SK-N-SH treated with all-trans-retinoic acid at 6 μM for 48 hours (cell line): ENCODE measurements around the gene CYB561.

ENCODE experiments used
- ATAC-seq: fragments of 200-7000 bp; cut with Tn5 transposase; 3 replicates; pipeline ENCODE4 v1.9.1; 2020; ENCODE audit warnings: mild to moderate bottlenecking, moderate library complexity
- ARNTL ChIP-seq: fragments of 450-650 bp; formaldehyde crosslinking; IDR thresholded peaks from 2 replicates; pipeline ENCODE4 v1.5.0; 2020; ENCODE audit warnings: low read depth, mild to moderate bottlenecking, moderate library complexity, borderline replicate concordance
- CSDC2 ChIP-seq: fragments of 250-450 bp; sonication (Bioruptor Pico); IDR thresholded peaks from 2 replicates; pipeline ENCODE4 v1.5.0; 2020; ENCODE audit warnings: mild to moderate bottlenecking, moderate library complexity
- ESRRG ChIP-seq: fragments of 250-450 bp; sonication (Bioruptor Pico); IDR thresholded peaks from 2 replicates; pipeline ENCODE4 v1.6.1; 2021; ENCODE audit warnings: mild to moderate bottlenecking
- GLIS3 ChIP-seq: fragments of 250-450 bp; sonication (Bioruptor Pico); IDR thresholded peaks from 2 replicates; pipeline ENCODE4 v1.5.0; 2020; ENCODE audit warnings: mild to moderate bottlenecking, moderate library complexity
- ISL1 ChIP-seq: fragments of 250-450 bp; sonication (Bioruptor Pico); IDR thresholded peaks from 2 replicates; pipeline ENCODE4 v2.1.2; 2022; ENCODE audit warnings: mild to moderate bottlenecking, moderate library complexity
- OSR1 ChIP-seq: fragments of 250-450 bp; sonication (Bioruptor Pico); IDR thresholded peaks from 2 replicates; pipeline ENCODE4 v1.8.0; 2022; ENCODE audit warnings: moderate library complexity, mild to moderate bottlenecking, inconsistent platforms
- RARB ChIP-seq: fragments of 250-450 bp; sonication (Bioruptor Pico); IDR thresholded peaks from 2 replicates; pipeline ENCODE4 v1.8.0; 2021; ENCODE audit warnings: mild to moderate bottlenecking, moderate library complexity
- TCF4 ChIP-seq: fragments of 250-450 bp; sonication (Bioruptor Pico); IDR thresholded peaks from 2 replicates; pipeline ENCODE4 v1.8.0; 2021; ENCODE audit warnings: mild to moderate bottlenecking, moderate library complexity, borderline replicate concordance
- TOX ChIP-seq: fragments of 250-450 bp; sonication (Bioruptor Pico); IDR thresholded peaks from 2 replicates; pipeline ENCODE4 v1.8.0; 2021; ENCODE audit warnings: mild to moderate bottlenecking, moderate library complexity, borderline replicate concordance
- ZC3H10 ChIP-seq: fragments of 250-450 bp; sonication (Bioruptor Pico); IDR thresholded peaks from 2 replicates; pipeline ENCODE4 v1.5.1; 2021; ENCODE audit warnings: mild to moderate bottlenecking, moderate library complexity
- ZFP3 ChIP-seq: fragments of 250-450 bp; sonication (Bioruptor Pico); IDR thresholded peaks from 2 replicates; pipeline ENCODE4 v1.5.0; 2020; ENCODE audit warnings: mild to moderate bottlenecking, moderate library complexity
- ZFP30 ChIP-seq: fragments of 450-650 bp; formaldehyde crosslinking; IDR thresholded peaks from 2 replicates; pipeline ENCODE4 v1.5.0; 2022; ENCODE audit warnings: mild to moderate bottlenecking, moderate library complexity
- ZNF565 ChIP-seq: fragments of 450-650 bp; formaldehyde crosslinking; conservative IDR thresholded peaks from 2 replicates; pipeline ENCODE4 v1.5.0; 2020; ENCODE audit warnings: low read depth, mild to moderate bottlenecking, moderate library complexity
- ZNF70 ChIP-seq: fragments of 450-650 bp; formaldehyde crosslinking; IDR thresholded peaks from 2 replicates; pipeline ENCODE4 v1.5.0; 2020; ENCODE audit warnings: mild to moderate bottlenecking, moderate library complexity
- ZNF8 ChIP-seq: fragments of 450-650 bp; formaldehyde crosslinking; IDR thresholded peaks from 2 replicates; pipeline ENCODE4 v1.5.0; 2020; ENCODE audit warnings: mild to moderate bottlenecking, moderate library complexity
- TF ChIP-seq, protein P1 (sequence below): fragments of 250-450 bp; sonication (Bioruptor Pico); IDR thresholded peaks from 2 replicates; pipeline ENCODE4 v1.5.0; 2020; ENCODE audit warnings: mild to moderate bottlenecking, moderate library complexity
- TF ChIP-seq, protein P2 (sequence below): fragments of 250-450 bp; sonication (Bioruptor Pico); IDR thresholded peaks from 2 replicates; pipeline ENCODE4 v1.8.0; 2021; ENCODE audit warnings: low read depth, mild to moderate bottlenecking, moderate library complexity, borderline replicate concordance
- TF ChIP-seq, protein P3 (sequence below): fragments of 250-450 bp; sonication (Bioruptor Pico); IDR thresholded peaks from 2 replicates; pipeline ENCODE4 v1.5.1; 2021; ENCODE audit warnings: mild to moderate bottlenecking, moderate library complexity

CYB561 gene

DNA sequence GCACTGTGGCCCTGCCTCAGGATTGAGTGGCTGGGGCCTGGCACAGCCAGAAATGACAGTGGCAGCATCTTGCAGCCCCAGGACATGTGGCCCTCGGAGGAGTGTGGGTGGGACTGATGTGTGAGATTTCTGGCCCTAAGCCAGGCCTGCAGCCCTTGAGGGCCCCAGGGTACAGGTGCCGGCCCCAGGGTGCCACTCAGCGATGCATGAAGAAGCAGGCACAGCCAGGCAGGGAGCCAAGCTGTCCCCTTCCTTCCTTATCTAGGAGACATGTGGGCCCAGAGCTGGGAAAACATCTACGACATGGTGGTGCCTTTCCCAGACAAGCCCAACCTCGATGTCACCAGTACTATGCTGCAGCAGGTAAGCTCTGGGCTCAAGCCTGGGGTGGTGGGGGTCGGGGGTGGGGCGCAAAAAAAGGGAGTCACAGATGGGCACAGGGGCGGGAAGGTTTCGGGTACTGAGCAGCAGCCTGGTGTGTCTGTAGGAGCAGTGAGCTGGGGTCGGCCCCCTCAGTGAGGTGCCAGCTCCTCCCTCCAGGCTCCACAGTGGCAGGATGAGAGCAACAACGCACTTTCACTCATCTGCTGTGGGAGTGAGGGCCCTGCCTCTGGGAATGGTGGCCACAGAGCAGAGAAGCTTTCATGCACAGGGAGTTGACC lies 34.9 kb upstream of the CYB561 start (continued):
- TF ChIP-seq, protein P1, sequence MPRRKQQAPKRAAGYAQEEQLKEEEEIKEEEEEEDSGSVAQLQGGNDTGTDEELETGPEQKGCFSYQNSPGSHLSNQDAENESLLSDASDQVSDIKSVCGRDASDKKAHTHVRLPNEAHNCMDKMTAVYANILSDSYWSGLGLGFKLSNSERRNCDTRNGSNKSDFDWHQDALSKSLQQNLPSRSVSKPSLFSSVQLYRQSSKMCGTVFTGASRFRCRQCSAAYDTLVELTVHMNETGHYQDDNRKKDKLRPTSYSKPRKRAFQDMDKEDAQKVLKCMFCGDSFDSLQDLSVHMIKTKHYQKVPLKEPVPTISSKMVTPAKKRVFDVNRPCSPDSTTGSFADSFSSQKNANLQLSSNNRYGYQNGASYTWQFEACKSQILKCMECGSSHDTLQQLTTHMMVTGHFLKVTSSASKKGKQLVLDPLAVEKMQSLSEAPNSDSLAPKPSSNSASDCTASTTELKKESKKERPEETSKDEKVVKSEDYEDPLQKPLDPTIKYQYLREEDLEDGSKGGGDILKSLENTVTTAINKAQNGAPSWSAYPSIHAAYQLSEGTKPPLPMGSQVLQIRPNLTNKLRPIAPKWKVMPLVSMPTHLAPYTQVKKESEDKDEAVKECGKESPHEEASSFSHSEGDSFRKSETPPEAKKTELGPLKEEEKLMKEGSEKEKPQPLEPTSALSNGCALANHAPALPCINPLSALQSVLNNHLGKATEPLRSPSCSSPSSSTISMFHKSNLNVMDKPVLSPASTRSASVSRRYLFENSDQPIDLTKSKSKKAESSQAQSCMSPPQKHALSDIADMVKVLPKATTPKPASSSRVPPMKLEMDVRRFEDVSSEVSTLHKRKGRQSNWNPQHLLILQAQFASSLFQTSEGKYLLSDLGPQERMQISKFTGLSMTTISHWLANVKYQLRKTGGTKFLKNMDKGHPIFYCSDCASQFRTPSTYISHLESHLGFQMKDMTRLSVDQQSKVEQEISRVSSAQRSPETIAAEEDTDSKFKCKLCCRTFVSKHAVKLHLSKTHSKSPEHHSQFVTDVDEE = no peak
- TF ChIP-seq TCF4 (CRISPR knock-in tag) (no peak), RARB (CRISPR knock-in tag) (no peak), ZNF70 (CRISPR knock-in tag) (no peak)

DNA sequence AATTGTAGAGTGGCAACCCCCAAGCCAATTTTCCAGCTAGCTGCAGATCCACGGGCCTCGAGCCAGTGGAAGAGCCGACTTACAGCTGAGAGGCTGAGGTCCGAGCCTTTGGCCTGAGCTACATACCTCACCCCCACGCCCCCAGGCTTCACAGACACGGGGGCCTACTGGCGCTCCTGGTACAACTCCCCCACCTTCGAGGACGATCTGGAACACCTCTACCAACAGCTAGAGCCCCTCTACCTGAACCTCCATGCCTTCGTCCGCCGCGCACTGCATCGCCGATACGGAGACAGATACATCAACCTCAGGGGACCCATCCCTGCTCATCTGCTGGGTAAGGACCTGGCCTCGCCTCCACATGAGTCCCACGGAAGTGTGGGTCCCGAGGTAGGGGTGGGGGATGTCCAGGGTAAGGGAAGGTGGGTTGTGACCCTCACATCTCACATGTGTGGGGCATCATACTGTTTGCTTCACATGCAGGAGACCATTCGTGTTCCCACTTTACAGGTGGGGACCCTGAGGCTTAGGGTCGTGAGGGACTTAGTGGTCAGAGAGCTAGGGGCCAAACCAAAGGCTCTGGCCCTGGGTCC lies 34.2 kb upstream of the CYB561 start:
- TF ChIP-seq, protein P2, sequence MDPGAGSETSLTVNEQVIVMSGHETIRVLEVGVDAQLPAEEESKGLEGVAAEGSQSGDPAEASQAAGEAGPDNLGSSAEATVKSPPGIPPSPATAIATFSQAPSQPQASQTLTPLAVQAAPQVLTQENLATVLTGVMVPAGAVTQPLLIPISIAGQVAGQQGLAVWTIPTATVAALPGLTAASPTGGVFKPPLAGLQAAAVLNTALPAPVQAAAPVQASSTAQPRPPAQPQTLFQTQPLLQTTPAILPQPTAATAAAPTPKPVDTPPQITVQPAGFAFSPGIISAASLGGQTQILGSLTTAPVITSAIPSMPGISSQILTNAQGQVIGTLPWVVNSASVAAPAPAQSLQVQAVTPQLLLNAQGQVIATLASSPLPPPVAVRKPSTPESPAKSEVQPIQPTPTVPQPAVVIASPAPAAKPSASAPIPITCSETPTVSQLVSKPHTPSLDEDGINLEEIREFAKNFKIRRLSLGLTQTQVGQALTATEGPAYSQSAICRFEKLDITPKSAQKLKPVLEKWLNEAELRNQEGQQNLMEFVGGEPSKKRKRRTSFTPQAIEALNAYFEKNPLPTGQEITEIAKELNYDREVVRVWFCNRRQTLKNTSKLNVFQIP (CRISPR knock-in tag) = no peak
- TF ChIP-seq ZNF8 (CRISPR knock-in tag) = no peak
- no peak for TF ChIP-seq ESRRG (CRISPR knock-in tag)
- TF ChIP-seq ZNF565 (CRISPR knock-in tag) = no peak
- no peak for TF ChIP-seq OSR1
- TF ChIP-seq ARNTL = no peak
- TF ChIP-seq, protein P3, sequence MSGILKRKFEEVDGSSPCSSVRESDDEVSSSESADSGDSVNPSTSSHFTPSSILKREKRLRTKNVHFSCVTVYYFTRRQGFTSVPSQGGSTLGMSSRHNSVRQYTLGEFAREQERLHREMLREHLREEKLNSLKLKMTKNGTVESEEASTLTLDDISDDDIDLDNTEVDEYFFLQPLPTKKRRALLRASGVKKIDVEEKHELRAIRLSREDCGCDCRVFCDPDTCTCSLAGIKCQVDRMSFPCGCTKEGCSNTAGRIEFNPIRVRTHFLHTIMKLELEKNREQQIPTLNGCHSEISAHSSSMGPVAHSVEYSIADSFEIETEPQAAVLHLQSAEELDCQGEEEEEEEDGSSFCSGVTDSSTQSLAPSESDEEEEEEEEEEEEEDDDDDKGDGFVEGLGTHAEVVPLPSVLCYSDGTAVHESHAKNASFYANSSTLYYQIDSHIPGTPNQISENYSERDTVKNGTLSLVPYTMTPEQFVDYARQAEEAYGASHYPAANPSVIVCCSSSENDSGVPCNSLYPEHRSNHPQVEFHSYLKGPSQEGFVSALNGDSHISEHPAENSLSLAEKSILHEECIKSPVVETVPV = no peak
- no peak for TF ChIP-seq ZFP3 (CRISPR knock-in tag)
- no peak for TF ChIP-seq GLIS3 (CRISPR knock-in tag)
- no peak for ATAC-seq

DNA sequence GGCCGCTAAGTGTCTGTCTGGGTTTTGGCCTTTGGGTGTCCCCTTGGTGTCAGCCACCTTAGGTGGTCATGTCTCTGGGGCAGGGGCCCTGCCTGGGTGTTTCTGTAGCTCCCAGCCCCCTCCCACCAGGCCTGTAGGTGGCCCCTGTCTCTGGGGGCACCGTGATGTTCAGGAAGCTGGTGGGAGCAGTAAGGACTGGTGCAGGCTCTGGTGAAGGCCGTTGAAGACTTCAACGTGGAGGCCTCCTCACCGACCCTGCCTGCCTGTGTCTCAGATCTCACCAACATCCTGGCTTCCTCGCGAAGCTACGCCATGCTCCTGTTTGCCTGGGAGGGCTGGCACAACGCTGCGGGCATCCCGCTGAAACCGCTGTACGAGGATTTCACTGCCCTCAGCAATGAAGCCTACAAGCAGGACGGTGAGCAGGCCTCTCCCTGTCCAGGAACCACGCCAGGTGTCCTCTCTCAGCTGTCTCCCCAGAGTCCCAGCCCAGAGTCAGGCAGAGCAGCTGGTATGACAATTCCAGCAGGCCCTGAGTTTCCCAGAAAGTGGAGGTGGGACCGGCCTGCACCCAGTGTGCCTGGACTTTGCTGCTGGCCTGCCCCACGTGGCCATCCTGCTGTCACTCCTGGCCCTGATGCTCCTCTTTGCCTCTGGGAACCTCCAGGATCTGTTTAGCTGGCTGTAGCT lies 33.5 kb upstream of the CYB561 start:
- ATAC-seq = no peak
- TF ChIP-seq CSDC2 (no peak), TCF4 (CRISPR knock-in tag) (no peak), TOX (CRISPR knock-in tag) (no peak)

DNA sequence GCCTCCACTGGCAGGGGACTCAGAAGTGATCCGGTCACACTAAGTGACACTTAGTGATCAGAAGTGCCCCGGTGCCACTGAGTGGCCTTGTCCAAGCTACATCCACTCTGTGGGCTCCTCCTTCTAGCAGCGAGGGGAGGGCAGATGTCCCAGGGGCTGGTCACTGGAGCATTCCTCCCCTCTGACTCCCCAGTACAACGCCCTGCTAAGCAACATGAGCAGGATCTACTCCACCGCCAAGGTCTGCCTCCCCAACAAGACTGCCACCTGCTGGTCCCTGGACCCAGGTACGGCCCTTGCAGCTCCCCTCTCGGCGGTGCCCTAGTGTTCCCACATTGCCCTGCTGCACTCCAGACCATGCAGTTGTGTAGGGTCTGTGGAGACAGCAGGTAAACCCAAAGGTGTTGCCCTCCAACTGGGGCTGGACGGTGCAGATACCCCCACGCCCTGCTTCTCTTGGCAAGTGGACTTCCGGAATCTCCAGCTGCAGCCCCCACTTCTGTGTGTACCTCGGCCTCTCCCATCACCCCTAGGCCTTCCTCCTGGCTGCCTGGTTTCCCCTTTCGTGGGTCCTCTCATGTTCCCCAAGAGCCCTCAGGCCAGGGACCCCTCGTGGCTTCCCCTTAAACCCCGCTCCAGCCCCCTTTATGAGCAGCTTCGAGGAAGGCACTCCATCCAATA lies 32.8 kb upstream of the CYB561 start:
- peak; percentile 94 for ATAC-seq
- TF ChIP-seq ZFP30 (CRISPR knock-in tag) = no peak
- TF ChIP-seq ESRRG (CRISPR knock-in tag) = no peak
- no peak for TF ChIP-seq ISL1 (CRISPR knock-in tag)
- TF ChIP-seq TCF4 (CRISPR knock-in tag) = no peak
- TF ChIP-seq, protein P2 (CRISPR knock-in tag) = no peak
- no peak for TF ChIP-seq ZC3H10 (CRISPR knock-in tag)
- TF ChIP-seq ZNF8 (CRISPR knock-in tag) = no peak
- no peak for TF ChIP-seq GLIS3 (CRISPR knock-in tag)
- TF ChIP-seq RARB (CRISPR knock-in tag) = no peak
- TF ChIP-seq ZFP3 (CRISPR knock-in tag) = no peak
